ENCODE results near the gene ZNF446.
"Not testable (repeated sequence)": the region's sequence is repeated elsewhere in the genome, so short reads cannot be mapped to it uniquely, and the experiment has no call there.

The ZNF446 gene

DNA sequence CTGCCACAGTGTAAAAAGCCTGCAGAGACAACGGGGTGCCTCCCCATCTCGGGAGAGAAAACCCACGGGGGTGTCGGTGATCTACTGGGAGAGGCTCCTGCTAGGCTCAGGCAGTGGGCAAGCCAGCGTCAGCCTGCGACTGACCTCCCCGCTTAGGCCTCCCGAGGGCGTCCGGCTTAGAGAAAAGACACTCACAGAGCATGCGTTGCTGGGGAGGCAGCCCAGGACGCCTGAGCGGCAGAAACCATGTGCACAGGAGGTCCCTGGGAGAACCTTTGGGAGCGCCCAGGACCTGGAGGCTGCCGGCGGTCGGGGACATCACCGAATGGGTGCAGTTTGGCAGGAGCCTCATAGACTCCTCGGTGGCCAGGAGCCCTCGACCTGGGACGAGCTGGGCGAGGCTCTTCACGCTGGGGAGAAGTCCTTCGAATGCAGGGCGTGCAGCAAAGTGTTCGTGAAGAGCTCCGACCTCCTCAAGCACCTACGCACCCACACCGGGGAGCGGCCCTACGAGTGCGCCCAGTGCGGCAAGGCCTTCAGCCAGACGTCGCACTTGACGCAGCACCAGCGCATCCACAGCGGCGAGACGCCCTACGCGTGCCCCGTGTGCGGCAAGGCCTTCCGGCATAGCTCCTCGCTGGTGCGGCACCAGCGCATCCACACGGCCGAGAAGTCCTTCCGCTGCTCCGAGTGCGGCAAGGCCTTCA, 5.2 kb upstream of the ZNF446 start:
- not testable (repeated sequence) for DNase-seq

DNA sequence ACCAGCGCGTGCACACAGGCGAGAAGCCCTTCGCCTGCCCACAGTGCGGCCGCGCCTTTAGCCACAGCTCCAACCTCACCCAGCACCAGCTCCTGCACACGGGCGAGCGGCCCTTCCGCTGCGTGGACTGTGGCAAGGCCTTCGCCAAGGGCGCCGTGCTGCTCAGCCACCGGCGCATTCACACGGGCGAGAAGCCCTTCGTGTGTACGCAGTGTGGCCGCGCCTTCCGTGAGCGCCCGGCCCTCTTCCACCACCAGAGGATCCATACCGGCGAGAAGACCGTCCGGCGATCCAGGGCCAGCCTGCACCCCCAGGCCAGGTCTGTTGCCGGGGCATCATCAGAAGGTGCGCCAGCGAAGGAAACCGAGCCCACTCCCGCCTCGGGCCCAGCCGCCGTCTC, 4.4 kb upstream of the ZNF446 start:
- DNase-seq: no peak

DNA sequence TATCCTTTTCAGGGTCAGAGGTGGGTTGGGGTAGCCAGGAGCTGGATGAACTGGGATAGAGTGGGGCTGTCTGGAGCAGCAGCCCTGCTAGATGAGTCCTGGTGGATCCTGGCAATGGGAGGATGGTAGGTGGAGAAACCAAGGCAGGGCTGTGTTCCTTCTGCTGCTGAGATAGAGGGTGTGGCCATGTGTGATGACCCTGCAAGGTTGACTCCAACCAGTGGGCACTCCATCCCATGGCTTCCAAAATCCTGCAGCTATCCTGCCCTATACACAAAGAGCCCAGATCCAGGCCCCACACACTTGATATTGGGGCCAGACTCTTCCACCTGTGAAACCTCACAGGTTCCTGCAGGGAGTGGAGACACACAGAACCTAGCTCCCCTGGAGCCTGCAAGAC, 2.4 kb upstream of the ZNF446 start:
- DNase-seq: no peak

DNA sequence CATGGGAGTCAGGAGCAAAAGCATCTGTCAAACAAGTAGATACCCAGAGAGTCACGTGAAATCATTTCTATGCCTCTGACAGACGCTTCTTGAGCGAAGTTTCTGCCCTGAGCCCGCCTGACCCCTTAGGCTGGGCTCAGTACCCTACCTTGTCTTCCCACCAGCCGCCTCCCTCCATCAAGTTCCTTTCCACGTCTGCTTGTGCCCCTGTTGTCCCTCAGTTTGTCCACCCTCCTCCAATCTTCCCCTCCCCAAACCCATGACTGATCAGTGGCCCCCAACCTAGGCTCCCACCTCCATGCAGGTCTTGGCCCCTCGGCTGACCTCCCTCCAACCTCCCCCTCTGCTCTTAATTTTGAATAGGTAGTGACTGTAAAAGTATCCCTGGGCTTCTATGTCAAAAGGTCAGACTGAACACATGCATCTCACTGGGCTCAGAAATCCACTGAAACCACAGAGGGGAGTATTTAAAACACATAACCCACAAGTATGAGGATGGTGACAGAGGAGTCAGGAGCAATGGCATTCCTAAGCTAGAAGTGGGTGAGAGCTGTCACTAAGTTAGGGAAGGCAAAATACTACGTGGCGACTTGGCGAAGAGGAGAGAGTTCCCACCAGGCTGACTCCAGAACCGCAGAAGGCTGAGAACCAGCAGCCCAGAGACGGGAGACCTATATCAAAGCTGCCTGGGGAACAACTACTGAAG, 1.7 kb upstream of the ZNF446 start:
- no peak for DNase-seq

DNA sequence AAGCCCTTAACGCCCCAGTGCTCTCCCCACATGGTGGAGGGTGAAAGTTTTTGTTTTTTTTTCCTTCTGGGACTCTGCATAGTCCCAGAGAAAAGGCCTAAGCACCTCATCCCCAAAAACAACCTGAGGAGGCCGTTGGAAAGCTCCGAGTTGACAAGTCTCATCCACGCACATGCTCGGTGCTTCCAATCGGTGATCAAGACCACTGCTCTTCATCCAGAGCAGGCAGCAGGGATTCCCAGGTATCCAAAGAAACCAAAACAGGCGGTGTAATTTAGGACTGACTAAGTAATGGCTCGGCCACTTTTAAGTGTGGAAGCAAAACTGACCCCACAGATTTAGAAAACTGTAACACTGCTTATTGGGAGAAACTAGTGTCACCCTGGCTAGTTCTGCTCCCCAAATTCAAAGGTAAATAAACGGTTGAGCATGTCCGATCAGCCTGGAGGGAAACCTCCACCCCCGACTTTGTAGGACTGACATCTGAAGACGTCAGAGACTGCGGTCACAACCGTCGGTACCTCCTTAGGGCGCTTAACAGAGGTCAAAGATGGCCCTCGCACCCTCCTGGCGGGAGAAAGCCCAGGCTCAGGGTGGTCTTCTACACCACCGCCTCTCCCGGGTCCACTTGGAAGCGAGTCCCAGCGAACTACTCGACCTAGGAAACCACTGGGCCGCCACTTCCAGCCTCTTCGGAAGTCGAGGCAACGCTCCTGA, 997 bp upstream of the ZNF446 start:
- no peak for DNase-seq

DNA sequence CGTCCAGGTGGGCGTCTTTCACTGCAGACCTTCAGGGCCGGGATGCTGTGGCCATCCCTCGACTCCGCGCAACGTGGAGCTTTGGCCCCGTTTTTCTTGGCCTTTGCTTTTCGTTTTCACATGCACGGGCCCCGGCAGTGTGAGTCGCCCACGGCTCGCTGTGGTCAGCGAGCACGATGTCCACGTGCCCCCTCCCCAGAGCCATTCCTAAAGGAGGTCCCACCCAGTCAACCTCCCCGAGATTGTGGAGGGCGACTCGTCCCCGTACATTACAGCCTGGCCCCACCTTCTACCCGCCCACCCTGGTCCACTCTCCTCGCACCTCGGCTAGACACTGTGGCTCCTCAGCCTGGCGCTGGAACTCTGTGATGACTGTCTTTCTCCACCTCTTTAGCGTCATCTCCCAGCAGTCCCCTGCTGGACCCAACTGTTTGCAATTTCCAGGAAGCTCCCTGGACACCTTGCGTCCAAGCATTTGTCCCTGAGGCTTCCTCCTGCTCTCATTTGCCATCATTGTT, 405 bp downstream of the ZNF446 start:
- DNase-seq: no peak

DNA sequence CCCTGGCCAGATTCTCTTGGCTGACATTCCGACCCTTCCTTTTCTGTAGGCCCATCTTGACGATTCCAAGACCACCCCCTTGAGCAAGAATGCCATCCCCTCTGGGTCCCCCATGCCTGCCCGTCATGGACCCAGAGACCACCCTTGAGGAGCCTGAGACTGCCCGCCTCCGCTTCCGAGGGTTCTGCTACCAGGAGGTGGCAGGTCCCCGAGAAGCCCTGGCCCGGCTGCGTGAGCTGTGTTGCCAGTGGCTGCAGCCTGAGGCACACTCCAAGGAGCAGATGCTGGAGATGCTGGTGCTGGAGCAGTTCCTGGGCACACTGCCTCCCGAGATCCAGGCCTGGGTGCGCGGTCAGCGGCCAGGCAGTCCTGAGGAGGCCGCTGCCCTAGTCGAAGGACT, 978 bp downstream of the ZNF446 start:
- DNase-seq: no peak

DNA sequence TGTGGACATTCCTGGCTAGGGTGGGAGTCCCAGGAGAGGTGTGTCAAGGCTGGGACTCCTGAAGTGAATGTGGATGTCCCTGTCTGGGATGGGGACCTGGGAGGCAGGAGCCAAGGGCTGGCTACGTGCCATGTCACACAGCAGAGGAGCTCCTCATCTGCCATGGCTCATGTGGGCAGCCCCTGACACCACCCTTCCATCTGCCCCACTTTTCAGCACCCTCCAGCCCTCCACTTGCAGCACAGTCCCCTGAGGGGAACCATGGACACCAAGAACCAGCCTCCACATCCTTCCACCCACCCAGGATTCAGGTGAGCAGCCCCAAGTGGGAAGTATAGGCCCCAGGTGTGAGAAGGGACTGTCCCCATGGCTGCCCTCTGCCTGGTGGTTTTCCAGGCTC, 1.7 kb downstream of the ZNF446 start:
- no peak for DNase-seq

DNA sequence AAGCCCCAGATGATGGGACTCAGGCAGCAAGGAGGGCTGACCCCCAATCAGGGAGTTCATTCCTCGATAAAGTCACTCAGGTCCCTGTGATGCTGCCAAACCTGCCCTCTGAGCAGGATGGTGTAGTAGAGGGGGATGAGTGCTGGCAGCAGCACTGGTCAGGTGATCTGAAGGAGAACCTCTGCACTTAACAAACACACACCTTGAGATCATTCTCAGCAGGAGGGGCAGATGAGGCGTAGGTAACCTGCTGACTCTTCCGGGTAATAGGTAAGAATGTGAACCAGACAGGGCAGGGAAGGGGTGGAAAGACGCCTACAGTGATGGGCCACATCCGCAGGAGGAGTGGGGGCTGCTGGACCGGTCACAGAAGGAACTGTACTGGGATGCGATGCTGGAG, 3.2 kb downstream of the ZNF446 start:
- DNase-seq: no peak

DNA sequence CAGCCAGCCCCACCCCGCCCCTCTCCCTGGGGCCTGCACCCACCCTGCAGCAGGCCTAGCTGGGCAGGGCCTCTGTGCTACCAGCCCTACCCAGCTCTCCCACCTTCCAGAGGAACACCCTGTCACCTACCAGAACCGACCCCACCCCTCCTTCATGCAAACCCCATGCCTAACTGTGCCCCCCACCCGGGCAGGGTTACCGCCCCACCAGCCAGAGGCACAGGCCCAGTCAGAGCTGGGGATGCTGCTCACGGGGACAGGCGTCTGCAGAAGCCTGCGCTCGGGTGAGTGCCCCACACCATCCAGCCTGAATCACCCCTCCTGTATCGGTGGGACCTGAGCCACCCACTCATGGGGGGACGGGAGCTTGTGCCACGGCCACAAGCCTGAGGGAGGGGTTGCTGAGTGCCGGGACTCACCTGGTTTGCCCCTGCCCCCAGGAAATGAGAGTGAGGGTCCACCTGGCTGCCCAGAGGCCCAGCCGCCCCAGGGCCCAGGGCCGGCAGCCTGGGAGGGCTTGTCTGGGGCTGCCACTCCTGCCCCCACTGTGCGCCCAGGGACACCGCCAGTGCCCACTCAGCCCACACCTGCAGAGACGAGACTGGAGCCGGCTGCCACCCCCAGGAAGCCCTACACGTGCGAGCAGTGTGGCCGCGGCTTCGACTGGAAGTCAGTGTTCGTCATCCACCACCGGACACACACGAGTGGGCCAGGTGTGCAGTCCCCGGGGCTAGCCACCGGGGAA, 3.8 kb downstream of the ZNF446 start:
- DNase-seq: no peak

DNA sequence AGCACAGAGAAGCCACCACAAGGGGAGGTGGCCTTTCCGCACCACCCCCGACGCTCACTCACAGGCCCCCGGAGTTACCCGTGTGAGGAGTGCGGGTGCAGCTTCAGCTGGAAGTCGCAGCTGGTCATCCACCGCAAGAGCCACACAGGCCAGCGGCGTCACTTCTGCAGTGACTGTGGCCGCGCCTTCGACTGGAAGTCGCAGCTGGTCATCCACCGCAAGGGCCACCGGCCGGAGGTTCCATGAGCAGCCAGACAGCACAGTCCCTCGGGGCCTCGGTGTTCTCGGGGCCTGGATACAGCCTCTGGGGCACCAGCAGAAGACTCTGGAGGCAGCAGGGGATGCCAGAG, 4.3 kb downstream of the ZNF446 start:
- DNase-seq: no peak

DNA sequence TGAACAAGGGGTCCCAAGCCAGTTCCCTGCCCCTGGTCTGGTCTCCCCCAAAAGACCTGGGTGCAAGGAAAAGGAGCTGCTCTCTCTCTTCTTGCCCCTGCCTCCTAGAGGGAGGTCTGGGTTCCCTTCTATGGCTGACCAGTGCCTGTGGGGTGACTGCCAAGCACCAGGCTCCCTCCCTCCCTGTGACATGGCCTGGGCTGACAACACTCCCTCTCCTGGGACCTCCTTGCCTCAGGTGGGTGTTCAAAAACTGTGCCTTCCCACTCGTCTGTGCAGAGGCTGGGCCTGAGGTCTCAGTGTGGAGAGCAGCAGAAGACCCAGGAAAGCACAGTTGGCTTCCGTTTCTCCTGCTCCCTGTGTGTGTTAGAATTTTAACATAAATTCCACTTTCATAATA, 4.7 kb downstream of the ZNF446 start:
- no peak for DNase-seq

DNA sequence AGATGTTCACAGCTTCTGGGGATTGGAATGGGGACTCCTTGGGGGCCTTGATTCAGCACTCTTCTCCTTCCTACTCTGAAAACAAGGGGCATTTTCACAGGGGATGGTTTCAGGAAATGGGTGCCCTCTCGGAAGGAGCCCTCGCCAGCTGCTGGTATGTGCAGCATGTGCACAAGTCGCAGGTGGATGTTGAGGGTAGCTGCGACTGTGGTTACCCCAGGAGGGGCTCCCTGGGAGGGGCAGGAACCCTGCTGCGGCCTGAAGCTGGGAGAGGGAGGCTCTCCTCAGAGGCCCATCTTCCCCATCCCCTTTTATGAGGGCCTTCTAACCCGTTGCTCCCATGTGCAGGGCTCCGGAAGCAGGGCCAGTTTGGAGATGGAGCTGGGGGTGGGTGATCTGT, 6.2 kb downstream of the ZNF446 start:
- no peak for DNase-seq

DNA sequence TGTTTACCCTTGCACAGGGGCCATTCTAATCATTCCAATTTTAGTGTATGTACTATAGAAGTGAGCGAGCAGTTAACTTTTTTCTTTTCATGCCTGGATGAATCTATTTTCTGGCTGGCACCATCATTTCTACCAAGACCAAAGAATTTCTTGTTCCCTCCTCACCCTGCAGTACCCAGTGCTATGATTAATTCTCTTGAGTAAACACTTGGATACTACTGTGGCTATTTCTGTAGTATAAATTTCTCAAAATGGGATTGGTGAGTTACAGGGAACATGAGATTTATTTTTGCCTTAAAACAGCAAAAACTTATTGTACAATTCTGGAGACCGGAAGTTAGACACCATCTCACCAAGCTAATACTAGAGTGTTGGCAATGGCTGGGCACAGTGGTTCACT, 7.6 kb downstream of the ZNF446 start:
- DNase-seq: no peak

DNA sequence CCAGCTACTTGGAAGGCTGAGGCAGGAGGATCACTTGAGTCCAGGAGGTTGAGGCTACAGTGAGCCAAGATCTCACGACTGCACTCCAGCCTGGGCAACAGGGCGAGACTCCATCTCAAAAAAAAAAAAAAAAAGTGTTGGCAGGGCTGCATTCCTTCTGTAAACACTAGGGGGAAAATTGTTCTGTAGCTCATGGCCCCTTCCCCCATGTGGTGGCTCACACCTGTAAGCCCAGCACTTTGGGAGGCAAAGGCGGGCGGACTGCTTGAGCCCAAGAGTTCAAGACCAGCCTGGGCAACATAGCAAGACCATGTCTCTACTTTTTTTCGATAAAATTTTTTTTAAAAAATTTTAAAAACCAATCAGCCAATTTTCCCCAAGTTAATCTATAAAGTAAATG, 8.2 kb downstream of the ZNF446 start:
- DNase-seq: not testable (repeated sequence)

DNA sequence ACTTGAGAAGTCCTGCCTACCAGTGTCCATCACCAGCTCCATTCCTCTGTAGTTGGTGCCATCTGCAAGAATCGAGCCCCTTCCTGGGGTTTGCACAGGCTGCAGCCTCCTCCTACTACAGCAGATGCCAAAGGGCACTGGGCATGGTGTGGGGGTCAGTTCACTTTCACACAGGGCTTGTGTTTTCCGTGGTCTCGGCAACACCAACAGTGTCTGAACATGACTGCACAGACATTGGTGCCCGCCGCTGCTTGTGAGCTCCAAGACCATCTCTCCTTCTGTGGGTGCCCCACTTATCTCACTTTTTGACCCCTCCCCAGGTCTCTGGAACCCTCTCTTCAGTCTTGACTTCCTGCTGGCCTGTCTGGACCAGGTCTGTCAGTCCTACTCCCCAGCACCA, 15.2 kb downstream of the ZNF446 start:
- DNase-seq: no peak

DNA sequence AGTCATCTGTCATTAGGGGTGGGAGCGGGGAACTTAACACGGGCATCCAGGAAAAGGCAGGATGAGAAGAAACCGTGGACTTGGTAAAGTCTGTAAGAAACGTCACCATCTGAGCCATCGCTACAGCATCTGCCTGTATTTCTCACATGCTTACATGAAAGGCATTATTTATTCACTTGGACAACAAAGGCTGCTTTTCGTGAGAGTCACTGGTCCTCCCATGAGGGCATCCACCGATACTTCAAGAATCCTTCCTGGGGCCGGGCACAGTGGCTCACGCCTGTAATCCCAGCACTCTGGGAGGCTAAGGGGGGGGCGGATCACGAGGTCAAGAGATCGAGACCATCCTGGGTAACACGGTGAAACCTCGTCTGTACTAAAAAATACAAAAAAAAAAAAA, 16.1 kb downstream of the ZNF446 start:
- DNase-seq: no peak

DNA sequence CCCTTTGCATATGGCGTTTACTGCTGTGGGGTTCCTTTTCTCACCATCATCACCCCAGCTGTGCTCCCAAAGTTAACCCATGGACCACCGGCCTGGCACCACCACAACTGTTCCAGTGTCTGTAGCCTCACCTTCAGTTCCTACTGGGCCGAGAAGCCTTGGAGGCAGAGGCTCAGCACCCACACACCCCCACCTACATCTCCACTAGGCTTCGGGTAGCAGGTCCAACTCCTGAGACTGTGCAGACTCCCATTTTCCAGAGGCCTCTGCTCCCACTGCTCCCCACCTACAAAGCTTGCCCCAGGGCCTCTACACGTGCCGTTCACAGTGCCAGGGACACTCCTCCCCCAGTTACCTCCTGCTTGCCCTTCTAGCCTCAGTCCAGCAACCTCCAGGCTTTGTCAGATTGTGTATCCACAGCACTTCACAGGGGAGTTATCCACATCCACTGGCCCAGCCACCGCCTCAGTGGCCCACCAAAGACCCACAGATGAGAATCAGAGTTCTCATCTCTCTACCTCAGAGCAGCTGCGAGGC, 21.6 kb downstream of the ZNF446 start:
- no peak for DNase-seq

DNA sequence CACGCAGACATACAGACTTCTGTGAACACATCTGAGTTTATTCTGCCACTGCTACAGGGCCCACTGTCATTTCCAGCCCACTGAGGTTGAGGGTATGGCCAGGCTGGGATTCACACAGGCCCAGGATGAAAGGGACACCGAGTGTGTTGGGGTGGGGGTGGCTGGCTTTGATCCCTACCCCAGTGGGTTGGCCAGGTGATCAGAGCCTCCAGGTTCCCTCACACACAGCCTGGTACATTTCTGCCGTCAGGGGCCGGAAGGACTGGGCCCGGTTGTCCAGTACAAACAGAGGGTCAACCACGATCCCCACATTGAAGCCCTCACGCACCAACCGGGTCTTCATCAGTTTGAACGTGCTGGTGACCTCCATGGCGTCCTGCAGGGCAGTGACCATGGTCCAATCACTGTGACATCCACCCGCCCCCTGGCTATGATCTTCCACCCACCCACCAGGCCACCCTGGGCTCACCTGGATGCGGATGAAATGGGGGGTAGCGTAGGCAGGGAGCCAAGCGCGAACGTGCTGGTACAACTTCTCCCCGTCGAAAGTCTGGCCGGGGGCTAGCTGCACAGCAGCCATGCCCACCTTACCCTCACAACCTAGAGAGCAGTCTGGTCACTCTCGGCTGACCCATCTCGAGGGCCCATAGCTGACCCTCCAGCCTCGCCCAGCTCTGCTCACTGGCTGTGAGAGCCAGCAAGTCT, 22.3 kb downstream of the ZNF446 start:
- no peak for DNase-seq

DNA sequence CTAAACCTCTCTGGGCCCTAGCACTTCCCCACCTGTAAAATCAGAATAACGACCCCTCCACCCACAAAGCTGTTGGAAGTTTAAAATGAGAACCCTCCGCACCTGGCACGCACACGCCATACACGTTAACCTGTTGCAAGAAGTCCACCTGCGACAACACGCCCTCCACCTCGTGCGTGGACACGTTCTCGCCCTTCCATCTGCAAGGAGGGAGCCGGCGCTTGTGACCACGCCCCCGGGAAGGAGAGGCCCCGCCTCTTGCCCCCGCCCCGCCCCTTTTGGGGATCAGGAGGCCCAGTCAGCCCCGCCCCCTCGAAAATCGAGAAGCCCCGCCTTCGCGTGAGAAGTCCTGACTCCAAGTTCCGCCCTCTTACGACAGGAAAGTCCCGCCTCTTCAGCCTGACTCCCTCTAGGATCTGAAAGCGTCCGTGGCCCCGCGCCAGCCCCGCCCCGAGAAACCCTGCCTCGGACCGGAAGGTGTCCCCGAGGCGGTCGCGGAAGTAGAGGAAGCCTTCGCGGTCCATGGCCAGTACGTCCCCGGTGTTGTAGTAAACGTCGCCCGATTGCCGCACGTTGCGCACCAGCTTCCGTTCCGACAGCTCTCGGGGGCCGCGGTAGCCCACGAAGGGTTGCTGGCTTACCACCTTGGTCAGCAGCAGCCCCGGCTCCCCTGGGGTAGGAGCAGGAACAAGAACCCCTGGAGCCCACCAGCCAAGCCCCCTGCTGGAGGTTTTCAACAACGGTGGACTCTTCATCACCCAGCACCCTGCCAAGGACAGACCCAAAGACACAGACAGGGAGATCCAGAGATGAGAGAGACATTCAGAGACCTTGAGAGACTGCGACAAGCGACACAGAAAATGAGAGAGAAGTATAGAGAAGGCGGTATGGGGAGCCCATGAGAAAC, 23.1 kb downstream of the ZNF446 start:
- peak; percentile 98 for DNase-seq

DNA sequence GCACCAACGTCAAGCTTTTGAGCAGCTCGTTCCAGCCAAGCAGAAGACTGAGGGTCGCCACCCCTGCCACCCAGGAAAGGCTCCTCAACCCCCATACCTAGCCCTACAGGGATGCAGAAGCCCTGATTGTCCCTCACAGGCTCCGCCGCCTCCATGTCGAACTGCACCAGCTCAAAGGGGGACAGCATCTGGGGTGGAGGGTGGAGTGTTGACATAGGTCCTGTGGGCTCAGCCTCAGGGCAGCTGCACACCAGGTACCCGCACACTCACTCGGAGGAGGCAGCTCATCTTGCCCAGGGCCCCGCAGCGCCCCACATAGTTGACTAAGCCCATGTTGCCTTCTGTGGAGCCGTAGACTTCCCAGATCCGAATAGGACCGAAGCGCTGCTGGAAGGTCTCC, 24.1 kb downstream of the ZNF446 start:
- DNase-seq: no peak
